MM.1S (cell line): ENCODE results near the gene TBXT.
"Not testable (repeated sequence)": the region's sequence is repeated elsewhere in the genome, so short reads cannot be mapped to it uniquely, and the experiment has no call there.

Experiments
- DNase-seq: peaks from one replicate; pipeline ENCODE4 v3.0.0-alpha.2; 2015
- H2AFZ ChIP-seq: fragments of 300-600 bp; sonication (generic); 2 replicates; pipeline ENCODE4 v1.6.0; 2016; ENCODE audit warnings: antibody characterized with exemption, low read length
- H3F3A ChIP-seq: fragments of 300-600 bp; sonication (generic); 2 replicates; pipeline ENCODE4 v1.6.1; 2016; ENCODE audit warnings: mild to moderate bottlenecking, antibody characterized with exemption, low read length, moderate library complexity, mixed read lengths; ENCODE audit not compliant: insufficient read depth
- H3K27ac ChIP-seq: fragments of 300-600 bp; sonication (generic); 2 replicates; pipeline ENCODE4 v1.5.1; 2016; ENCODE audit warnings: mild to moderate bottlenecking, low read length
- H3K27me3 ChIP-seq: fragments of 300-600 bp; sonication (generic); replicated peaks from 2 replicates; pipeline ENCODE4 v1.6.0; 2016; ENCODE audit warnings: low read length; ENCODE audit not compliant: insufficient read depth
- H3K36me3 ChIP-seq: fragments of 300-600 bp; sonication (generic); replicated peaks from 2 replicates; pipeline ENCODE4 v1.6.1; 2016; ENCODE audit warnings: mild to moderate bottlenecking, low read length, mixed read lengths; ENCODE audit not compliant: insufficient read depth
- H3K4me1 ChIP-seq: fragments of 300-600 bp; sonication (generic); 2 replicates; pipeline ENCODE4 v1.6.1; 2016; ENCODE audit warnings: low read length, mixed read lengths
- H3K4me2 ChIP-seq: fragments of 300-600 bp; sonication (generic); 2 replicates; pipeline ENCODE4 v1.6.0; 2016; ENCODE audit warnings: low read depth, low read length
- H3K4me3 ChIP-seq: fragments of 300-600 bp; sonication (generic); 2 replicates; pipeline ENCODE4 v1.5.1; 2016; ENCODE audit warnings: low read length, mixed read lengths
- H3K79me2 ChIP-seq: fragments of 300-600 bp; sonication (generic); 2 replicates; pipeline ENCODE4 v1.6.1; 2016; ENCODE audit warnings: mixed run types, low read length, mixed read lengths
- H3K9ac ChIP-seq: fragments of 300-600 bp; sonication (generic); 2 replicates; pipeline ENCODE4 v1.6.1; 2016; ENCODE audit warnings: low read length, mixed read lengths
- H3K9me2 ChIP-seq: fragments of 300-600 bp; sonication (generic); replicated peaks from 2 replicates; pipeline ENCODE4 v1.6.1; 2016; ENCODE audit warnings: mild to moderate bottlenecking, low read length, mixed read lengths; ENCODE audit not compliant: insufficient read depth
- H3K9me3 ChIP-seq: fragments of 300-600 bp; sonication (generic); replicated peaks from 2 replicates; pipeline ENCODE4 v1.6.1; 2016; ENCODE audit warnings: mild to moderate bottlenecking, low read length, mixed read lengths; ENCODE audit not compliant: insufficient read depth
- H4K20me1 ChIP-seq: fragments of 300-600 bp; sonication (generic); 2 replicates; pipeline ENCODE4 v1.6.1; 2016; ENCODE audit warnings: mild to moderate bottlenecking, low read length, moderate library complexity, mixed read lengths; ENCODE audit not compliant: insufficient read depth
- EZH2 ChIP-seq: fragments of 300-600 bp; sonication (generic); optimal IDR thresholded peaks from 2 replicates; pipeline ENCODE3; 2017; ENCODE audit warnings: low read depth, mild to moderate bottlenecking, antibody characterized with exemption, low read length, mixed read lengths
- EZH2phosphoT487 ChIP-seq: fragments of 300-600 bp; sonication (generic); IDR thresholded peaks from 2 replicates; pipeline ENCODE4 v1.6.1; 2018; ENCODE audit warnings: antibody characterized with exemption, low read length
- TF ChIP-seq, protein P1 (sequence below): fragments of 300-600 bp; sonication (generic); IDR thresholded peaks from 2 replicates; pipeline ENCODE4 v1.5.1; 2016; ENCODE audit warnings: antibody characterized with exemption, low read length, mixed read lengths

TBXT gene

DNA sequence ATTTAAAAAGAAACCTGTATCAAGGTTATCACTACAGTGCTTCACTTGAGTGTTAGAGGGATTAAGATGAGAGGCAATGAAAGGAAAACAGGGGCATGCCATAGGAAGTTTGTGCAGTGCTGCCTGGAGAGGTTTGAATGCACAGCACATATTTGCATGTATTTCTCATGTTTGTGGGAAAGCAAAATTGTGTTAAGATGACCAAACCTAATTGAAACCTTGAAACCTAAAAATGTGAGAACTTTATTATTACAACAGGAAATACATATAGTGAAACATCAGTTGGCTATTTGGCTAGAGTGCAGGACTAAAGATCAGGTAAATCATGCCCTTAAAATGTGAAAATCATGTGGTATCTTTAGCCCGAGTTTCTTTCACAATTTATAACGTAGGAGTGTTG lies 8.5 kb upstream of the TBXT start:
- no peak overlapping the region for H3K27ac ChIP-seq
- H3F3A ChIP-seq: no peaks in the 10 kb centered on the region
- no peaks in the 10 kb centered on the region for H3K27me3 ChIP-seq
- H3K9ac ChIP-seq: no peak overlapping the region
- H3K9me2 ChIP-seq: no peaks in the 10 kb centered on the region
- no peaks in the 10 kb centered on the region for H3K36me3 ChIP-seq
- DNase-seq: no peak
- no peak overlapping the region for H3K4me2 ChIP-seq
- no peaks in the 10 kb centered on the region for H4K20me1 ChIP-seq
- no peaks in the 10 kb centered on the region for H3K9me3 ChIP-seq
- H2AFZ ChIP-seq: no peak overlapping the region
- TF ChIP-seq, protein P1, sequence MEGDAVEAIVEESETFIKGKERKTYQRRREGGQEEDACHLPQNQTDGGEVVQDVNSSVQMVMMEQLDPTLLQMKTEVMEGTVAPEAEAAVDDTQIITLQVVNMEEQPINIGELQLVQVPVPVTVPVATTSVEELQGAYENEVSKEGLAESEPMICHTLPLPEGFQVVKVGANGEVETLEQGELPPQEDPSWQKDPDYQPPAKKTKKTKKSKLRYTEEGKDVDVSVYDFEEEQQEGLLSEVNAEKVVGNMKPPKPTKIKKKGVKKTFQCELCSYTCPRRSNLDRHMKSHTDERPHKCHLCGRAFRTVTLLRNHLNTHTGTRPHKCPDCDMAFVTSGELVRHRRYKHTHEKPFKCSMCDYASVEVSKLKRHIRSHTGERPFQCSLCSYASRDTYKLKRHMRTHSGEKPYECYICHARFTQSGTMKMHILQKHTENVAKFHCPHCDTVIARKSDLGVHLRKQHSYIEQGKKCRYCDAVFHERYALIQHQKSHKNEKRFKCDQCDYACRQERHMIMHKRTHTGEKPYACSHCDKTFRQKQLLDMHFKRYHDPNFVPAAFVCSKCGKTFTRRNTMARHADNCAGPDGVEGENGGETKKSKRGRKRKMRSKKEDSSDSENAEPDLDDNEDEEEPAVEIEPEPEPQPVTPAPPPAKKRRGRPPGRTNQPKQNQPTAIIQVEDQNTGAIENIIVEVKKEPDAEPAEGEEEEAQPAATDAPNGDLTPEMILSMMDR: no peak
- TF ChIP-seq EZH2 (no peak), EZH2phosphoT487 (no peak)
- no peaks in the 10 kb centered on the region for H3K79me2 ChIP-seq
- no peaks in the 10 kb centered on the region for H3K4me1 ChIP-seq
- no peak overlapping the region for H3K4me3 ChIP-seq

DNA sequence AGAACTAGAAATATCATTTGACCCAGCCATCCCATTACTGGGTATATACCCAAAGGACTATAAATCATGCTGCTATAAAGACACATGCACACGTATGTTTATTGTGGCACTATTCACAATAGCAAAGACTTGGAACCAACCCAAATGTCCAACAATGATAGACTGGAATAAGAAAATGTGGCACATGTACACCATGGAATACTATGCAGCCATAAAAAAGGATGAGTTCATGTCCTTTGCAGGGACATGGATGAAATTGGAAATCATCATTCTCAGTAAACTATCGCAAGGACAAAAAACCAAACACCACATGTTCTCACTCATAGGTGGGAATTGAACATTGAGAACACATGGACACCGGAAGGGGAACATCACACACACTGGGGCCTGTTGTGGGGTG lies 7.4 kb upstream of the TBXT start:
- H3K9me2 ChIP-seq, H3K27ac ChIP-seq, DNase-seq, H3K9ac ChIP-seq, H3K4me3 ChIP-seq, H3K9me3 ChIP-seq, H3K79me2 ChIP-seq, H3K4me2 ChIP-seq, H3F3A ChIP-seq, H3K36me3 ChIP-seq, H3K4me1 ChIP-seq, H2AFZ ChIP-seq, H3K27me3 ChIP-seq, H4K20me1 ChIP-seq: not testable (repeated sequence)

DNA sequence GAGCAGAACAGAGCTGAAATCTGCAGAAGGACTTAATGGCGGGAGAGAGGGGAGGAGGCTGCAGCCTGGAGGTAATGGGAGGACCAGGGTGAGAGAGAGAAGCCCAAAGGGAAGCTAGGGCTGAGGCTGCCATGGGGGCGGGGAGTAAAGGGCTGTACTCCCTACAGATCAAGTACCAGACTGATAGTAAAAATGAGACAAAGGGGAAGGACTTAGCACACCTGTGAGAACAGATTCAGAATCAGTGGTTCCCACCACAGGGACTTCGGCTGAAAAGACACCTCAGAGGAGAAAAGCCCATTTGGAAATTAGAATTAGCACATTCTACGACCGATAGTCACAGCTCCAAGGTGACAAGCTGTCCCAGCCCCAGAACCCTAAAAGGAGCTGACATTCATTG lies 6.4 kb upstream of the TBXT start:
- H2AFZ ChIP-seq: no peak overlapping the region
- H3K4me3 ChIP-seq: no peak overlapping the region
- H3K9me3 ChIP-seq: no peaks in the 10 kb centered on the region
- H3K27ac ChIP-seq: no peak overlapping the region
- H3K27me3 ChIP-seq: no peaks in the 10 kb centered on the region
- no peaks in the 10 kb centered on the region for H3K9me2 ChIP-seq
- H3K9ac ChIP-seq: no peak overlapping the region
- no peak for DNase-seq
- H3K79me2 ChIP-seq: no peaks in the 10 kb centered on the region
- no peaks in the 10 kb centered on the region for H3K4me1 ChIP-seq
- H3F3A ChIP-seq: no peaks in the 10 kb centered on the region
- no peaks in the 10 kb centered on the region for H4K20me1 ChIP-seq
- H3K4me2 ChIP-seq: no peak overlapping the region
- no peaks in the 10 kb centered on the region for H3K36me3 ChIP-seq
- no peak for TF ChIP-seq EZH2phosphoT487
- TF ChIP-seq, protein P1: no peak
- TF ChIP-seq EZH2: no peak

DNA sequence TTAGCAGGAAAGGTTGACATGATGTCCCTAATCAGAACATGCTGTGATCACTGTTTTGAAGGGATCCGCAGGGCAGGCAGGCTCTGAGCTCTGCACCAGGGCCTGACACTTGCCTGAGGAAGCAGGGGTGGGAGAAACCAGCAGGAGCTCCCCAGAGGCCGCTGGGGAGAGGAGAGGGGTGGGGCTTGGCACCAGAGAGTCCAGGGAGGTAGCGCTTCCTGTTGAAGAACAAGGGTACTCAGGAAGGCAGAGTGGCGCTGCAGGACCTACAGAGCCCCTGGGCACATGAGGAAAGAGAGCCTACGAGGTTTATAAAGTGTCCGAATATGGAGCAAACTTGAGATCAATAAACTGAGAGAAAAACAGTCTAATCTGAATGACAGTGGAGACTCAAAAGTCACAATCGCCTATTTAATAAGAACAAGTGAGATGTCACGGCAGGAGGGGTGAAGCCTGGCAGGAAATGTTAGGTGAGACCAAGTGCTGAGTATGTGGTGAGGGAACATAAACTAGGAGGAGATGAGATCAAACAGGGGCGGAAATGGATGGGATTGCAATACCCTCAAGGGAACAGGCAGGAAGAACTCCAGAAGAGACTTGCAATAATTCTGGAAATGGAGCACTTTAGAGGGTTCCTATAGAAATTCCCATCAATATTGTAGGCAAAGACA lies 5.8 kb upstream of the TBXT start:
- no peaks in the 10 kb centered on the region for H3F3A ChIP-seq

More for the DNA sequence above, 5.8 kb upstream of the TBXT start:
- Histone ChIP-seq H3K4me2 (no peak overlapping the region), H3K9me2 (no peaks in the 10 kb centered on the region), H3K9me3 (no peaks in the 10 kb centered on the region), H3K36me3 (no peaks in the 10 kb centered on the region), H3K27ac (no peak overlapping the region), H2AFZ (no peak overlapping the region), H3K79me2 (no peaks in the 10 kb centered on the region), H3K4me1 (no peaks in the 10 kb centered on the region), H3K4me3 (no peak overlapping the region), H4K20me1 (no peaks in the 10 kb centered on the region), H3K9ac (no peak overlapping the region), H3K27me3 (no peaks in the 10 kb centered on the region)
- DNase-seq: no peak
- TF ChIP-seq EZH2phosphoT487: no peak
- TF ChIP-seq EZH2: no peak
- TF ChIP-seq, protein P1: no peak
